A549 (cell line): ENCODE measurements around the gene SRGAP1. TPM values are rescaled to one million over a fixed set of nuclear protein-coding genes. Genes with fewer than 3 reads are reported as not detected.
"Not testable (repeated sequence)": the region's sequence is repeated elsewhere in the genome, so short reads cannot be mapped to it uniquely, and the experiment has no call there.

Source experiments
- ATAC-seq, 2 experiments: fragments of 200-7000 bp in 1 of 2; fragments of >200 bp in 1 of 2; cut with Nextera tagmentation in 1 of 2; cut with Tn5 transposase in 1 of 2; 3 replicates each; pipeline versions ENCODE4 v1.8.0 to v1.9.1; 2018 to 2020; ENCODE audit warnings: mild to moderate bottlenecking in 1 of 2, moderate library complexity in 1 of 2
- CTCF ChIA-PET: fragments of 300-600 bp; sonication (Branson Sonifier 250); formaldehyde crosslinking; extraction: SDS; loops from one replicate; lab custom pipeline; 2021; ENCODE audit warnings: antibody characterized with exemption, inconsistent platforms; lab: Yijun Ruan, JAX
- POLR2A ChIA-PET: fragments of 350-600 bp; formaldehyde crosslinking; extraction: SDS; loops from one replicate; lab custom pipeline; 2021; ENCODE audit warnings: antibody characterized with exemption, inconsistent platforms; lab: Yijun Ruan, JAX
- DNase-seq, 2 experiments: peaks; one replicate each; pipeline versions ENCODE4 v3.0.0 to v3.0.0-alpha.2; 2011 to 2016; ENCODE audit warnings: low read depth in 1 of 2, low spot score in 1 of 2
- FAIRE-seq: peaks from 2 replicates; lab custom pipeline; 2011; peaks lifted over from hg19 to GRCh38; lab: Jason Lieb, UNC
- H3K27ac ChIP-seq, 2 experiments: fragments of >200 bp; sonication (Bioruptor Twin); formaldehyde crosslinking; 3 replicates each; pipeline ENCODE4 v1.5.1; 2016 to 2017
- H3K4me1 ChIP-seq: fragments of >200 bp; sonication (Bioruptor Twin); formaldehyde crosslinking; 3 replicates; pipeline ENCODE4 v1.6.1; 2016
- H3K4me2 ChIP-seq: fragments of >200 bp; sonication (Bioruptor Twin); formaldehyde crosslinking; 3 replicates; pipeline ENCODE4 v1.6.1; 2016
- H3K4me3 ChIP-seq: fragments of >200 bp; sonication (Bioruptor Twin); formaldehyde crosslinking; 3 replicates; pipeline ENCODE4 v1.5.1; 2016
- H3K9me3 ChIP-seq: fragments of >200 bp; sonication (Bioruptor Twin); formaldehyde crosslinking; 3 replicates; pipeline ENCODE4 v1.6.1; 2016
- CBX2 ChIP-seq: fragments of 200-600 bp; sonication (generic); IDR thresholded peaks from 2 replicates; pipeline ENCODE4 v1.6.1; 2016; ENCODE audit warnings: low read depth, mild to moderate bottlenecking, borderline replicate concordance
- CHD4 ChIP-seq: fragments of 200-600 bp; sonication (generic); IDR thresholded peaks from 2 replicates; pipeline ENCODE4 v1.6.1; 2016; ENCODE audit warnings: antibody characterized with exemption, mild to moderate bottlenecking, borderline replicate concordance
- EHF ChIP-seq: fragments of 250-450 bp; sonication (Bioruptor Pico); IDR thresholded peaks from 2 replicates; pipeline ENCODE4 v1.5.0; 2020; ENCODE audit warnings: mild to moderate bottlenecking
- EHMT2 ChIP-seq: fragments of 200-600 bp; sonication (generic); IDR thresholded peaks from 2 replicates; pipeline ENCODE4 v1.6.1; 2016; ENCODE audit warnings: antibody characterized with exemption, low read depth, mild to moderate bottlenecking, moderate library complexity
- EP300 ChIP-seq, 2 experiments: fragments of >200 bp; sonication (Bioruptor Twin); formaldehyde crosslinking; IDR thresholded peaks; 2 replicates in 1 of 2; 3 replicates in 1 of 2; pipeline ENCODE4 v1.6.1; 2016 to 2017
- ESRRA ChIP-seq: fragments of 150-350 bp; IDR thresholded peaks from 2 replicates; pipeline ENCODE4 v1.6.1; 2014; ENCODE audit warnings: mild to moderate bottlenecking, low read length, borderline replicate concordance
- FOSL2 ChIP-seq, 2 experiments: fragments of 450-650 bp in 1 of 2; fragments of >200 bp in 1 of 2; sonication (Bioruptor Twin) in 1 of 2; formaldehyde crosslinking; IDR thresholded peaks; 2 replicates each; pipeline versions ENCODE4 v1.5.0 to v1.6.1; 2016 to 2020; ENCODE audit warnings: mild to moderate bottlenecking in 1 of 2, moderate library complexity in 1 of 2
- FOXS1 ChIP-seq: fragments of 250-450 bp; sonication (Bioruptor Pico); IDR thresholded peaks from 2 replicates; pipeline ENCODE4 v1.5.0; 2020; ENCODE audit warnings: mild to moderate bottlenecking, moderate library complexity
- GATA3 ChIP-seq: IDR thresholded peaks from 2 replicates; pipeline ENCODE4 v1.6.1; 2012; ENCODE audit warnings: borderline replicate concordance
- HDAC2 ChIP-seq: fragments of 200-600 bp; sonication (generic); IDR thresholded peaks from 2 replicates; pipeline ENCODE4 v1.6.1; 2016
- HEYL ChIP-seq: fragments of 250-450 bp; sonication (Bioruptor Pico); IDR thresholded peaks from 2 replicates; pipeline ENCODE4 v1.8.0; 2021; ENCODE audit warnings: mild to moderate bottlenecking, moderate library complexity
- HOXA7 ChIP-seq: fragments of 250-450 bp; sonication (Bioruptor Pico); IDR thresholded peaks from 2 replicates; pipeline ENCODE4 v1.5.0; 2020; ENCODE audit warnings: mild to moderate bottlenecking, moderate library complexity
- KDM5A ChIP-seq: fragments of 200-600 bp; sonication (generic); IDR thresholded peaks from 2 replicates; pipeline ENCODE4 v1.6.1; 2016; ENCODE audit warnings: antibody characterized with exemption, mild to moderate bottlenecking
- MAFK ChIP-seq: fragments of 450-650 bp; IDR thresholded peaks from 2 replicates; pipeline ENCODE4 v1.6.1; 2014; ENCODE audit not compliant: partially characterized antibody
- MAX ChIP-seq: IDR thresholded peaks from 2 replicates; pipeline ENCODE4 v1.6.1; 2012
- MYC ChIP-seq: IDR thresholded peaks from 2 replicates; pipeline ENCODE4 v1.6.1; 2012; ENCODE audit warnings: mild to moderate bottlenecking, inconsistent platforms, low read length, improper control_type of control experiment, borderline replicate concordance
- NFE2L2 ChIP-seq: fragments of 150-350 bp; conservative IDR thresholded peaks from 2 replicates; pipeline ENCODE4 v1.6.1; 2014; ENCODE audit warnings: low read length
- NR3C1 ChIP-seq: fragments of >200 bp; sonication (Bioruptor Twin); formaldehyde crosslinking; IDR thresholded peaks from 3 replicates; pipeline ENCODE4 v1.6.1; 2017
- POLR2A ChIP-seq: IDR thresholded peaks from 2 replicates; pipeline ENCODE4 v1.6.1; 2012; ENCODE audit warnings: mild to moderate bottlenecking, low read length
- TP53 ChIP-seq: fragments of 250-450 bp; sonication (Bioruptor Pico); IDR thresholded peaks from 2 replicates; pipeline ENCODE4 v1.5.0; 2021; ENCODE audit warnings: mild to moderate bottlenecking, moderate library complexity
- ZNF302 ChIP-seq: fragments of 250-450 bp; sonication (Bioruptor Pico); IDR thresholded peaks from 2 replicates; pipeline ENCODE4 v1.9.0; 2021; ENCODE audit warnings: inconsistent platforms, mild to moderate bottlenecking, moderate library complexity
- WGBS: methylation state at CpG from one replicate; pipeline ENCODE4 v1.1.6; 2017; ENCODE audit errors: missing lambda C conversion rate; 5-methylcytosine and 5-hydroxymethylcytosine counted together
- polyA plus RNA-seq, 4 experiments: library from polyadenylated mRNA; depleted of rRNA in 3 of 4; stranded (reverse); fragments of >200 nt; fragmentation: RNase III in 1 of 4; extraction: RNeasy Plus Mini Kit Qiagen cat#74134 plus additional on column Dnase treatment in 1 of 4; gene quantifications; 2 replicates in 3 of 4; 3 replicates in 1 of 4; pipeline ENCODE4 v1.2.3, GENCODE V29; 2011 to 2017
- TF ChIP-seq, protein P1 (sequence below): IDR thresholded peaks from 2 replicates; pipeline ENCODE4 v1.6.1; 2012
- TF ChIP-seq, protein P2 (sequence below): fragments of 450-650 bp; IDR thresholded peaks from 2 replicates; pipeline ENCODE4 v1.6.1; 2014; ENCODE audit warnings: antibody characterized with exemption

SRGAP1 gene
- polyA plus RNA-seq, 2 of the 4 experiments (the other 2 are of a cell fraction) = 7.9 to 22.9 TPM

GRCh38 chr12:64131456-64131855 lies 287.0 kb downstream of the SRGAP1 start:
- FAIRE-seq, H3K4me2 ChIP-seq, POLR2A ChIA-PET, DNase-seq, H3K4me3 ChIP-seq, H3K27ac ChIP-seq, H3K4me1 ChIP-seq, ATAC-seq, CTCF ChIA-PET: not testable (repeated sequence)
- peaks cover 19% of the 10 kb centered on the region for H3K9me3 ChIP-seq
- WGBS = 97% methylated on average over 6 of the region's 6 CpGs

DNA sequence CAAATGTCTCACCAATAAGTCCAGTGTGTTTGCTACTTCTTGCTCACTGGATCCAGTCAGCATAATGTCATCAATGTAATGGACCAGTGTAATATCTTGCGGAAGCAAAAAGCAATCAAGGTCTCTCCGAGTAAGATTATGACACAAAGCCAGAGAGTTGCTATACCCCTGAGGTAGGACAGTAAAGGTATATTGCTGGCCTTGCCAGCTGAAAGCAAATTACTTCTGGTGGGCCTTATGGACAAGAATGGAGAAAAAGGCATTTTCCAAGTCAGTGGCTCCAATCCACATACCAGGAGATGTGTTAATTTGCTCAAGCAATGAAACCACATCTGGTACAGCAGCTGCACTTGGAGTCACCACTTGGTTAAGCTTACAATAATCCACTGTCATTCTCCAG lies 288.2 kb downstream of the SRGAP1 start:
- CTCF ChIA-PET = interaction anchor here (1.1 kb wide), 1 partner anchor 23 kb away, joined by 3 read pairs; no protein-coding TSS in a partner anchor
- peaks cover 19% of the 10 kb centered on the region for H3K9me3 ChIP-seq
- DNase-seq, ATAC-seq, H3K4me2 ChIP-seq, H3K27ac ChIP-seq, H3K4me1 ChIP-seq, POLR2A ChIA-PET, FAIRE-seq, H3K4me3 ChIP-seq: not testable (repeated sequence)
- WGBS = 100% methylated on average over 2 of the region's 2 CpGs

DNA sequence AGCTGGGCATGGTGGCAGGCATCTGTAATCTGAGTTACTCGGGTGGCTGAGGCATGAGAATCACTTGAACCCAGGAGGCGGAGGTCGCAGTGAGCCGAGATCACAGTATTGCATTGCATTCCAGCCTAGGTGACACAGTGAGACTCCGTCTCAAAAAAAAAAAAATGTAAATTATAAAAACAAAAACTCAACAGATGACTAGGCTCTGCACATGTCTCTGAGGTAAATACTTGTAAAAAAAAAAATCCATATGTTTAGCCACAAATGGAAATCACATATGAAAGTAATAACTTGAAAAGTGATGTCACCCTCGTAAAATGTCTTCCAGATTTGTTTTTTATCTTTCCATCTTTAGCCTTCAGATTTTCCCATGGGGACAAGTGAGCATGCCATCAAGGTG lies 292.6 kb downstream of the SRGAP1 start:
- POLR2A ChIA-PET = interaction anchor here (0.9 kb wide), 1 partner anchor 54 kb away, joined by 3 read pairs; no protein-coding TSS in a partner anchor
- FAIRE-seq (no peak), DNase-seq (no peak), ATAC-seq (no peak)
- Histone ChIP-seq H3K9me3 (peaks cover 19% of the 10 kb centered on the region), H3K27ac (no peak overlapping the region), H3K4me3 (no peak overlapping the region), H3K4me1 (no peaks in the 10 kb centered on the region), H3K4me2 (no peak overlapping the region)
- CTCF ChIA-PET = no interaction called here
- 97% methylated on average over 6 of the region's 6 CpGs for WGBS
- no peak for TF ChIP-seq FOXS1 (CRISPR knock-in tag)
- TF ChIP-seq CBX2 = no peak
- TF ChIP-seq, protein P1, sequence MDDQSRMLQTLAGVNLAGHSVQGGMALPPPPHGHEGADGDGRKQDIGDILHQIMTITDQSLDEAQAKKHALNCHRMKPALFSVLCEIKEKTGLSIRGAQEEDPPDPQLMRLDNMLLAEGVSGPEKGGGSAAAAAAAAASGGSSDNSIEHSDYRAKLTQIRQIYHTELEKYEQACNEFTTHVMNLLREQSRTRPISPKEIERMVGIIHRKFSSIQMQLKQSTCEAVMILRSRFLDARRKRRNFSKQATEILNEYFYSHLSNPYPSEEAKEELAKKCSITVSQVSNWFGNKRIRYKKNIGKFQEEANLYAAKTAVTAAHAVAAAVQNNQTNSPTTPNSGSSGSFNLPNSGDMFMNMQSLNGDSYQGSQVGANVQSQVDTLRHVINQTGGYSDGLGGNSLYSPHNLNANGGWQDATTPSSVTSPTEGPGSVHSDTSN = no peak
- no peak for TF ChIP-seq MYC
- TF ChIP-seq MAX = no peak
- TF ChIP-seq FOSL2 (IDR thresholded peaks at IDR 0.05) = no peak
- no peak for TF ChIP-seq FOSL2 (CRISPR knock-in tag; IDR thresholded peaks at IDR 0.05)
- TF ChIP-seq EP300 (IDR thresholded peaks at IDR 0.05) = no peak
- no peak for TF ChIP-seq NFE2L2
- no peak for TF ChIP-seq GATA3
- TF ChIP-seq HDAC2 = no peak
- TF ChIP-seq KDM5A = no peak
- TF ChIP-seq HOXA7 (CRISPR knock-in tag) = no peak
- TF ChIP-seq ZNF302 (CRISPR knock-in tag) = no peak
- no peak for TF ChIP-seq EHF (CRISPR knock-in tag)

GRCh38 chr12:64139021-64139420 lies 294.5 kb downstream of the SRGAP1 start:
- POLR2A ChIA-PET = no interaction called here
- no peak for FAIRE-seq

GRCh38 chr12:64142382-64142781 lies 297.9 kb downstream of the SRGAP1 start:
- H3K27ac ChIP-seq = no peak overlapping the region
- no peak overlapping the region for H3K4me3 ChIP-seq
- no peaks in the 10 kb centered on the region for H3K9me3 ChIP-seq
- CTCF ChIA-PET = interaction anchor here (1.1 to 1.6 kb wide), 3 partner anchors 10 to 114 kb away, joined by 3 to 5 read pairs (median 3); no protein-coding TSS in a partner anchor
- no peak overlapping the region for H3K4me2 ChIP-seq
- WGBS = 98% methylated on average over 7 of the region's 7 CpGs
- no peak for TF ChIP-seq MAFK
- no peak for TF ChIP-seq EHMT2
- TF ChIP-seq POLR2A = no peak
- TF ChIP-seq, protein P2, sequence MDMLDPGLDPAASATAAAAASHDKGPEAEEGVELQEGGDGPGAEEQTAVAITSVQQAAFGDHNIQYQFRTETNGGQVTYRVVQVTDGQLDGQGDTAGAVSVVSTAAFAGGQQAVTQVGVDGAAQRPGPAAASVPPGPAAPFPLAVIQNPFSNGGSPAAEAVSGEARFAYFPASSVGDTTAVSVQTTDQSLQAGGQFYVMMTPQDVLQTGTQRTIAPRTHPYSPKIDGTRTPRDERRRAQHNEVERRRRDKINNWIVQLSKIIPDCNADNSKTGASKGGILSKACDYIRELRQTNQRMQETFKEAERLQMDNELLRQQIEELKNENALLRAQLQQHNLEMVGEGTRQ = no peak
- no peak for TF ChIP-seq MYC
- no peak for TF ChIP-seq HEYL (CRISPR knock-in tag)
- no peak for TF ChIP-seq NR3C1
- TF ChIP-seq EHF (CRISPR knock-in tag) = no peak
- no peak for DNase-seq
- POLR2A ChIA-PET = no interaction called here
- H3K4me1 ChIP-seq = no peaks in the 10 kb centered on the region
- no peak for ATAC-seq
- no peak for FAIRE-seq

More at GRCh38 chr12:64139021-64139420, 294.5 kb downstream of the SRGAP1 start:
- no peak overlapping the region for H3K27ac ChIP-seq
- CTCF ChIA-PET = no interaction called here
- H3K9me3 ChIP-seq = peaks cover 6% of the 10 kb centered on the region
- 96% methylated on average over 1 of the region's 1 CpG for WGBS
- ATAC-seq = no peak
- TF ChIP-seq CHD4 (no peak), ESRRA (no peak), TP53 (no peak)
- DNase-seq = no peak
- no peak overlapping the region for H3K4me2 ChIP-seq
- H3K4me1 ChIP-seq = no peaks in the 10 kb centered on the region
- H3K4me3 ChIP-seq = no peak overlapping the region
